Myocyte (in vitro differentiated cells): ENCODE data around the gene ZCCHC17. TPM values are rescaled to one million over a fixed set of nuclear protein-coding genes. Genes with fewer than 3 reads are reported as not detected.

ENCODE experiments used
- DNase-seq: peaks from one replicate; pipeline ENCODE4 v3.0.0-alpha.2; 2012; ENCODE audit warnings: low read depth
- total RNA-seq: library from RNA; depleted of rRNA; stranded (reverse); fragments of >200 nt; gene quantifications from 2 replicates; pipeline ENCODE4 v1.2.3, GENCODE V29; 2014

Gene ZCCHC17
- total RNA-seq, 1 donor from 2014 or later: 32.9 TPM

DNA sequence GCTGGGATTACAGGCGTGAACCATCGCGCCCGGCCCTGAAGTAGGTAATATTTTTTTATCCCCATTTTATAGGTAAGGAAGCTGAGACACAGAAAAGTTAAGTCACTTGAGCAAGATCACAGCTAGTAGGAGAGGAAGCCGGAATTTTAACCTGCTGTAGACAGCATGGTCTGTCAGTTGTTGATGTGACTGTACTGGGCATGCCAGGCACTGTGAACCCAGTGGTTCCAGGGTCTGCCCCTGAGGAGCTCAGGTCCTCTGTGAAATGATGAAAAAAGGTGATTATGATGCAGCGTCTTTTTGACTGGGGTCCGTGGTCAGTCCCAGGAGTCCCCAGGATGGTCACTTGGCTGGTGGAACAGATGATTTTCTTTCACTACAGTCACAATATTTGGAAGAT lies 92.8 kb downstream of the ZCCHC17 start:
- no peak for DNase-seq

DNA sequence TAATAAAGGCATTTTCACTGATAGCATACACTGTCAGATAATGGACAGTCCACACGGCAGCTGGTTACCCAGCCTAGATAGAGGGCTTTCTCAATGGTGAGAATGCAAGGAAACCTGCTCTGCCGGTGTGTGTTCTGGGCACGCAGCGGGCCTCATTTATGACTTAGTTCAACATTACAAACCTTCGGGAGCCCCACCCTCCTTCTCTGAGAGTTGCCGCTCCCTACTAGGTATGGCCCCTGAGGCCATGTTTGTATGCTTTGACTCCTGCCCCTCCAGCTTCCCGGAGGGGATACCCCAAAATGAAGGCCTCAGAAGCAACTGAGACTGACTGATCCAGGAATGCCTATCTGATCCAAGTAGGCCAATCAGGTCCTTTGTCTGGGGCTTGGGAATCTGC lies 93.2 kb downstream of the ZCCHC17 start:
- DNase-seq: no peak

DNA sequence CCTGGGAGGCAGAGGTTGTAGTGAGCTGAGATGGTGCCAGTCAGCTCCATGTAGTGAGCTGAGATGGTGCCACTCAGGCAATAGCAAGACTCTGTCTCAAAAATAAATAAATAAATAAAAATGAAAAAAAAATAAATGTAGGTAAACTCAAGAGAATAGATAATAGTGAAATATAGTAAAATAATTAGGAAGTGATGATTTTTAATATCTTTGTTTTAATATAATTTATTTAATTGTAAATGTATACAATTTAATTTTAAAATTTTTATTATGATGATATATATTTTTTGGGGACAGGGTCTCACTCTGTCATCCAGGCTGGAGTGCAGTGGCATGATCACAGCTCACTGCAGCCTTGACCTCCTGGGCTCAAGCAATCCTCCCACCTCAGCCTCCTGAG lies 96.6 kb downstream of the ZCCHC17 start:
- no peak for DNase-seq

DNA sequence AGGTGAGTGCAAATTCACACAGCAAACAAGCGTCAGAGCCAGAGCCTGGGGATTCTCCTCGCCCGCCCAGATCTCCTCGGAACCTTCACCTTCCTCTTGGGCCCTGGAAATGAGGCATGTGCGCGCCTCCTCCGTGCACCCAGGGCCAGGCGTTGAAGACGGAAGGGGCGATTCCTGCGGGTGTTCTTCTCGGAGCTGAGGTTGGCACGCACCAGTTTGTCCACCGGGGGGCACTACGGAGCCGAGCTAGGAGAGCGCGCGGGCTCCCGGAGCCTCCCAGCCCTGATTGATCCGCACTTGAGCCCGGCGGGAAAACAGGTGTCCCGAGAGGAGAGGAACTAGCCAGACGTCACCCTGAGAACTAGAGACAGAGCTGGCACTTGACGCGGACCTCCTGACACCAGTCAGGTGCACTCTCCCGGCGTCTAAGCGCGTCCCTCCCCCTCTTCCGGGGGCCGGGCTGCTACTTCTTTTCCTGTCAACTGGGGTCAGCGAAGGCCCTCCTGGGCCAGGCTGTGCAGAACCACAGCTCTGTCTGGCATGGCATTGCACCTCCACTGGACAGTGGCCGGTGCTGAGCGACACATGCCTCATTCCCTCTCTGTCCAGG lies 97.9 kb downstream of the ZCCHC17 start:
- peak; percentile 97 for DNase-seq

- DNase-seq: no peak
Observed at GRCh38 chr1:31396633-31397351, 100.0 kb downstream of the ZCCHC17 start.

DNA sequence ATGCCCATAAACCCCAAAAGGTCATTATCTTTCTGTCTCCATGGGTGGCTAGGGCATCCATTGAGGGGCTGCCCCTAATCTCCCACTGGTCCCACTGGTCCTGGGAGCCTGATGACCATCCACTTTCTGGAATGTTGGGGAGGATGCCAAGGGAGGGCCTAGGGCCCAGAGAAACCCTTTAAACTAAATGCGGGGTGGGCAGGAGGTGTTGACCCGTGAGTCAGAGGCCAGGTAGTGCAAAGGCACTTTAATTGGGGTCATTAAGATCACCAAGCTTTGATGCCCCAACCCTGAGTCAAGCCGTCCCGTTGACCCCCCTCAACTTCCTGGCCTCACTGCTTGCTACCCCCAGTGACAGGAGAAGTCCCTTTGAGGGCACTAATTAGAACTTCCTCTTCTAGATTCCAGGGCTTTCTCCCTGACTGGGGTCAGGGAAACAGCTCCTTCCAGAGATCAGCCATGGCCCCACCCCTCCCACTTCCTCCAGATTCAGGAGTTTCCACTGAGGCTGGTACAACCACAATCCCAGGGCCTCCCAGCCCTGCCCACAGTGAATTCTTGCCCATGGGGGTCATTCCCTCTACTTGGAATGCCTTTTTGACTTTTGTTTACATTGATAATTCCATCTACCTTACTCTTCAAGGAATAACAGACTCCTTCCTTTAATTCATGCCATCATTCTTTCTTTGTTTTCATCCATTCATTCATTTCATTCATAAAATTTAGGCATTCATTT lies 100.7 kb downstream of the ZCCHC17 start:
- no peak for DNase-seq

GRCh38 chr1:31398246-31398645 lies 101.4 kb downstream of the ZCCHC17 start:
- DNase-seq: no peak

GRCh38 chr1:31399976-31400375 lies 103.1 kb downstream of the ZCCHC17 start:
- DNase-seq: no peak

GRCh38 chr1:31400393-31400792 lies 103.6 kb downstream of the ZCCHC17 start:
- no peak for DNase-seq

DNA sequence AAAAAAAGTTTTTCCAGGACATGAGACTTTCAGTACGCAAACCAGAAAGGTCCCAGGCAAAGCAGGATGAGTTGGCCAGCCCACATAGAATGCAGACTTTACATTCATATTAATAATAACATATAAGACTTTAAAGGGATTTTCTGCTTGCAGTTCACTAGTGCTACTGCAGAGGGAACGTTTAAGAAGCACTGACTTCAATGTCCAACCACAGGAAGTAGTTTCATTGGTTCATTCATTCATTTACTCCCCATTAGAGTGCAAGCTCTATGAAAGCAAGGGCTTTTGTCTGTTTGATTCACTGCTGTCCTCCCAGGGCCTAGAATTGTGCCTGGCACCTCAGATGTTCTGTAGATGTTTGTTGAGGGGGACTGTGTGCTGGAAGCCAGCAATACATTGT lies 104.4 kb downstream of the ZCCHC17 start:
- no peak for DNase-seq

- peak; percentile 96 for DNase-seq
Observed at GRCh38 chr1:31405578-31406245, 108.9 kb downstream of the ZCCHC17 start.

- DNase-seq: no peak
Observed at GRCh38 chr1:31407029-31407626, 110.3 kb downstream of the ZCCHC17 start.

DNA sequence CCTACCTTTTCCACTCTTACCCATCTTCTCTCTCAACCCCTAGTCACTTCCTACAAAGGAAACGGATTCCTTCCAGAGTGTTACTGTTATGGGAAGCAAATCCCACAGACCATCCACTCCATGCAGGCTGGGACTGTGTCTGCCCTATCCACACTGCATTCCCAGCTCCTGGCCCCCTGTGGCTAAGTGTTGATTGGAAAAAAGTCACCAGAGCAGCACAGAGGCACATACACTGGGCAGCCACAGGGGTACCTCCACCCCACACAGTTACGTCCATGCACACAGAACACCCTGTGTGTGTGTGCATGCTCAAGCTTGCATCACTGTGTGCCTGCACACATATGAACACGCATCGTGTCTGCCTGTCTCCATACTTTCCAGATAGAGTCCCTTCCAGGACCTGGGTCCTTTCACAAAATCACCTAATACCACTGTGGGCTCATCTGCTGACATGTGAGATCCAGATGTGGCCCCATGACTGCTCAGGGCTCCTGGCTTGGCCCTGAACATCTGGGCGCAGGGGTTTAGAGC lies 112.0 kb downstream of the ZCCHC17 start:
- no peak for DNase-seq

GRCh38 chr1:31409946-31410858 lies 113.4 kb downstream of the ZCCHC17 start:
- DNase-seq: peak; percentile 71

DNA sequence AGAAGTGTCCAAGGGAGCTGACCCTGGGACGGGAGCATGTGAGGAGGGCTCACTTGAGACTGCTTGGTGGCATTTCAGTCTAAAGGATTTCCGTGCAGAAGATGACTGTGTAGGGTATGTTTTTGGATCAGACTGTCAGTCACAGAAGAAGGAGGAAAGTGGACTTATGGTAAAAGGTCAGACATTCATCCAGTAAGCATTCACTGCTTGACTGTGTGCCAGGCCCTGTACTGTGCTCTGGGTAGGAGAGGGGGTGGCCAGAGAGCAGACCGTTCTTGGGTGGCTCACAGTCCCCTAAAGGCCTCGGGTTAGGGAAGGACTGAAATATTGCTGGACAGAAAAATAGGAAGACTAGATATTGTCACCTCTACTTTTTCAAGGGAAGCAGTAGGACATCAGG lies 114.0 kb downstream of the ZCCHC17 start:
- DNase-seq: peak; percentile 64

DNA sequence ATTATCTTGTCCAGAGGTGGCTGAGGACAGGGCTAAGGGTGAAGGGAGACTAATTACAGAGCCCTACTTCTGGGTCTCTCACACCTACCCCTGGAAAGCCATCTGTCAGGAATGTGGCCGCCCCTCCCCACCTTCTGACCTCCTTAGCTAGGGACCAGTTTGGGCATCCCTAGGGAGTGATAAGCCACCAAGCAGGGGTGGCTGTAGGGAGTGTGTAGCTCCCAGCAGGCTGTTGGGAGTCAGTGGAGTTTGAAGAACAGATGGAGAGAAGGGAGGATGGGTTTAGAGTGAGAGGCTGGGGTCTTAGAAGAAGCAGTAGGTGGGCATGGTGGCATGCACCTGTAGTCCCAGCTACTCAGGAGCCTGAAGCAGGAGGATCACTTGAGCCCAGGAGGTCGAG lies 115.4 kb downstream of the ZCCHC17 start:
- no peak for DNase-seq

DNA sequence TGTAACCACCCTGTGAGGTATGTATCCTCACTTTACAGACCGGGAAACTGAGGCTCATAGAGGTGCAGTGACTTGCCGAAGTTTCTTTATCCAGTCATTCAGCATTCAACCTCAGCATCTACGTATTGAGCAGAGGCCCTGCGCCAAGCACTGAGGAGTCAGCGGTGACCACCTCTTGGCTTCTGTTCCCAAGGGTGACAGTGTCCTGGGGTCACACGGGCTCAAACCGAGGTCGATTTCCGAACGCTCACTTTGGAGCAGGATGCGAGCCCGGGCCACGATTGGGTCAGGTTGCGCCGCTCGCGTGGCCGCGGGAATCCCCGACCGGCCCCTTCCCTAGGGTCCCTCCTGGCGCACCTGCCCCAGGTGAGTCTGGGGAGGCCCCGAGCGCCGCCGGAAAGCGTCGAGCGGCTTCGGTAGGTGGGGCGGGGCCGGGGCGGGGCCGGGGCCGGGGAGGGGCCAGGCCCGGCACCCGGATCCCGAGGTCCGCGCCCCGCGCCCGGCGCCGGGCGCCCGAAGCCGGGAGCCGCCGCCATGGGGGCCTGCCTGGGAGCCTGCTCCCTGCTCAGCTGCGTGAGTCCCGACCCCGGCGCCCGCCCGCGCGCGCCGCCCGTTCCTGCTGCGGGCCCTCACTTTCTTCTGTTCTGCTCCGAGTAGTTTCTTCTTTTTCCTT lies 116.0 kb downstream of the ZCCHC17 start, which contains the start of gene SERINC2:
SERINC2 (plus strand) TSS at position 482 of the 673 bp plus-strand sequence; CDS start at position 535, 53 bp downstream.
- DNase-seq: peak; percentile 39

DNA sequence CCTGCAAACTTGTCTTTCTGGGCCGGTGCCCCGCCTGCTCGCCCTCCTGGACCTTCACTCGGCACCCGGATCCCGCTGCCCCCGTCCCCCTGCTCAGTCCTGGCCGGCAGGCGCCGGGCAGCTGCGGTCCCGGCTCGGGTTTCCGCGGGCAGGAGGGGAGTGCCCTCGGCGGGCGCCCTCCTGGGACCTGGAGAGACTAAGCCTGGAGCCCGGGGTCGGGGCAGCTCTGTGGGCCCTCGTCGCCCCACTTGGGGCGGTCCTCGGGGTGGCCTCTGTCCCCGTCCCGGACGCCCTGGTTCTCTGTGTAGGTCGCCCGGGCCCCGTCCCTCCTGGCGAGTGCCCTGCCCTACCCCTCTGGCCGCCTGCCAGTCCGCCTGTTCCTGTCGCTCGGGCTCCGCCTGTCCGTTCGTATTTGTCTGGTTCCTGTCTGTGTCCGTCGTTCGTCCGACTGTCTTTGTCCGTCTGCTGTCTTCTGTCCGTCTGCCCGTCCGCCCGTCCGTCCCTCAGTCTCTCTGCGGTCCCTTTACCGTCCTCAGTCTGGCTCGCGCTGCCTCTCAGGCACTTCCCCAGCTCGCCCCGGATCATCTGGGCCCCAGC lies 116.7 kb downstream of the ZCCHC17 start:
- DNase-seq: peak; percentile 84
